Naive thymus-derived CD4-positive, alpha-beta T cell (primary cell): Measurements from ENCODE around the gene ANGPTL5. TPM values are rescaled to one million over a fixed set of nuclear protein-coding genes. Genes with fewer than 3 reads are reported as not detected.
A peak's percentile ranks its signal among the peaks of the same experiment; 100 is the strongest.
"Not testable (repeated sequence)": the region's sequence is repeated elsewhere in the genome, so short reads cannot be mapped to it uniquely, and the experiment has no call there.

ENCODE experiments used
- ATAC-seq: fragments of 150-1000 bp; cut with Tn5 transposase; 2 replicates; pipeline ENCODE4 v1.10.0; 2021; ENCODE audit warnings: mild to moderate bottlenecking, moderate library complexity
- CTCF ChIA-PET: fragments of 350-600 bp; sonication (Branson Sonifier 250); formaldehyde crosslinking; loops from one replicate; lab custom pipeline; 2021; ENCODE audit warnings: antibody characterized with exemption; lab: Charles Lee
- POLR2A ChIA-PET: fragments of 350-600 bp; sonication (Branson Sonifier 250); formaldehyde crosslinking; loops from one replicate; lab custom pipeline; 2021; ENCODE audit warnings: antibody characterized with exemption, inconsistent platforms; lab: Charles Lee
- DNase-seq, 9 donors: peaks; one replicate each; pipeline versions ENCODE4 v3.0.0 to v3.0.0-alpha.2; 2020 to 2022; ENCODE audit warnings: mixed read lengths in 1 of 9
- H3K27ac ChIP-seq: one replicate; pipeline ENCODE4 v1.7.0; 2013; ENCODE audit warnings: mild to moderate bottlenecking, low read depth, low read length, moderate library complexity
- H3K27me3 ChIP-seq, 2 donors: one replicate each; pipeline ENCODE4 v1.7.0; 2013; ENCODE audit warnings: low read length in 2 of 2, mild to moderate bottlenecking in 2 of 2, moderate library complexity in 2 of 2; ENCODE audit not compliant: control insufficient read depth in 2 of 2, insufficient read depth in 2 of 2
- H3K36me3 ChIP-seq, 3 experiments: 1 replicate in 2 of 3; 2 replicates in 1 of 3; pipeline ENCODE4 v1.7.0; 2013; ENCODE audit warnings: low read length in 3 of 3, mild to moderate bottlenecking in 3 of 3, moderate library complexity in 1 of 3; ENCODE audit not compliant: insufficient read depth in 3 of 3, control insufficient read depth in 2 of 3
- H3K4me1 ChIP-seq, 2 donors: one replicate each; pipeline ENCODE4 v1.7.0; 2013; ENCODE audit warnings: low read length in 2 of 2, mild to moderate bottlenecking in 2 of 2, moderate library complexity in 1 of 2; ENCODE audit not compliant: control insufficient read depth in 2 of 2, insufficient read depth in 2 of 2
- H3K4me3 ChIP-seq: 2 replicates; pipeline ENCODE4 v1.7.0; 2013; ENCODE audit warnings: mild to moderate bottlenecking, low read length
- H3K9me3 ChIP-seq, 3 experiments: 1 replicate in 2 of 3; 2 replicates in 1 of 3; pipeline ENCODE4 v1.7.0; 2013; ENCODE audit warnings: low read length in 3 of 3; ENCODE audit not compliant: control insufficient read depth in 2 of 3
- H3K27ac Mint-ChIP-seq, 9 donors: one replicate each; pipeline ENCODE4 v1.8.0; 2020 to 2022; ENCODE audit warnings: mixed read lengths in 9 of 9, mild to moderate bottlenecking in 8 of 9, moderate library complexity in 5 of 9, inconsistent platforms in 2 of 9
- H3K27me3 Mint-ChIP-seq, 5 donors: one replicate each; pipeline ENCODE4 v1.8.0; 2021 to 2022; ENCODE audit warnings: mixed read lengths in 5 of 5, mild to moderate bottlenecking in 1 of 5
- H3K36me3 Mint-ChIP-seq, 5 donors: one replicate each; pipeline ENCODE4 v1.8.0; 2020 to 2022; ENCODE audit warnings: mixed read lengths in 5 of 5, mild to moderate bottlenecking in 3 of 5, inconsistent platforms in 1 of 5
- H3K4me1 Mint-ChIP-seq, 7 donors: one replicate each; pipeline ENCODE4 v1.8.0; 2020 to 2022; ENCODE audit warnings: mixed read lengths in 7 of 7, mild to moderate bottlenecking in 3 of 7, inconsistent platforms in 1 of 7
- H3K4me3 Mint-ChIP-seq, 10 donors: one replicate each; pipeline ENCODE4 v1.8.0; 2020 to 2022; ENCODE audit warnings: mild to moderate bottlenecking in 10 of 10, mixed read lengths in 10 of 10, moderate library complexity in 6 of 10, inconsistent platforms in 2 of 10
- H3K9me3 Mint-ChIP-seq, 11 donors: one replicate each; pipeline ENCODE4 v1.8.0; 2020 to 2022; ENCODE audit warnings: mixed read lengths in 11 of 11, mild to moderate bottlenecking in 4 of 11, inconsistent platforms in 1 of 11, moderate library complexity in 1 of 11
- intact Hi-C, 2 donors: fragments of 100-400 bp; cut with micrococcal nuclease; formaldehyde crosslinking; loops; one replicate each; pipeline ENCODE4 v1.15.1; 2023
- polyA plus RNA-seq, 2 donors: library from polyadenylated mRNA; unstranded; fragments of 300-500 nt; fragmentation: Illumina TruSeq; gene quantifications; one replicate each; pipeline ENCODE4 v1.2.3, GENCODE V29; 2021
- total RNA-seq, 6 experiments: library from RNA in 5 of 6; stranded (reverse) in 5 of 6; gene quantifications; 1 replicate in 5 of 6; 2 replicates in 1 of 6; pipeline ENCODE4 v1.2.3 and lab custom pipeline; 2021 to 2026

Gene ANGPTL5
- not detected for total RNA-seq
- polyA plus RNA-seq: not detected
- total RNA-seq (lab: John Stamatoyannopoulos, UW): not detected

DNA sequence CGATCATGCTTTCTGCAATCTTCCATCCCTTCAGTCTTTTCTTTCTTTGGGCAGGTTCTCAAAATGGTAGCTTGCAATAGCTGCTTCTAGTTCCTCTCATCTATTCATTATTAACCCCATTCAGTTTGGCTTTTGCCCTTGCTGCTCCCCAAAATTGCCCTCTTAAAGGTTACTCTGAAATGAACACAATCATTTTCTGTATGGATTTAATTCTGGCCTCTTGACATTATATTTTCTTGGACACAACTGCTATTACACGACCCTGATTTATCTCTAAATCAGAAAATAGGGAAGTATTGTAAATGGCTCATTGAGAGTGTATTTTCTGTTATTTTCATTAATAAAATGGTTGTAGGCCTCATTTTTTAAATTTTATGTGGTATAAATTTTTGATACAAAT lies at the start of gene ANGPTL5:
Gene ANGPTL5, minus strand, starts transcription at position 101 of the 400 bp plus-strand sequence. CDS start 8,613 bp downstream, outside the sequence.
- H3K4me1 Mint-ChIP-seq: peaks cover 18 to 30% (median 26%) of the 10 kb centered on the region in 7 donors
- peak within 1 kb of the TSS; percentile 79 to 95 (median 89) for H3K27ac Mint-ChIP-seq
- ChIA-PET POLR2A (no interaction called here), CTCF (no interaction called here)
- Histone ChIP-seq H3K4me3 (peak within 1 kb of the TSS; percentile 78), H3K27ac (peak within 1 kb of the TSS; percentile 68), H3K4me1 (peaks cover 10 to 13% of the 10 kb centered on the region in 2 donors), H3K36me3 (no peaks in the 10 kb centered on the region), H3K27me3 (no peaks in the 10 kb centered on the region), H3K9me3 (no peaks in the 10 kb centered on the region)
- H3K27me3 Mint-ChIP-seq: peaks cover 0 to 6% (median 0%) of the 10 kb centered on the region in 5 donors
- peak within 1 kb of the TSS; percentile 90 to 97 (median 94) for H3K4me3 Mint-ChIP-seq
- no peak for DNase-seq
- intact Hi-C loops: loop anchor here (5.0 kb wide), 2 partner anchors 1176 to 1191 kb away; partner anchors contain the start of genes DCUN1D5 (in 2 of the 2) and DYNC2H1 (in 1 of the 2)
- H3K9me3 Mint-ChIP-seq: no peaks in the 10 kb centered on the region
- H3K36me3 Mint-ChIP-seq: no peaks in the 10 kb centered on the region
- ATAC-seq: no peak

DNA sequence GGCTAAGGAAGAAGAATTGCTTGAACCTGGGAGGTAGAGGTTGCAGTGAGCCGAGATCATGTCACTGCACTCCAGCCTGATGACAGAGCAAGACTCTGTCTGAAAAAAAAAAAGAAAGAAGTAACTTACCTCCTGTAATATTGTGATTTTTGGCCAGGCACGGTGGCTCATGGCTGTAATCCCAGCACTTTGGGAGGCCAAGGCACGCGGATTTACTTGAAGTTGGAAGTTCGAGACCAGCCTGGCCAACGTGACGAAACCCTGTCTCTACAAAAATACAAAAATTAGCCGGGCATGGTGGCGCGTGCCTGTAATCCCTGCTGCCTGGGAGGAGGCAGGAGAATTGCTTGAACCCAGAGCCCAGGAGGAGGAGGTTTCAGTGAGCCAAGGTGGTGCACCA lies 47.9 kb upstream of the ANGPTL5 start:
- H3K27ac ChIP-seq, H3K27me3 Mint-ChIP-seq, intact Hi-C loops, H3K27ac Mint-ChIP-seq, H3K4me1 Mint-ChIP-seq, ATAC-seq, H3K9me3 ChIP-seq, H3K4me3 Mint-ChIP-seq, H3K4me3 ChIP-seq, H3K9me3 Mint-ChIP-seq, POLR2A ChIA-PET, H3K36me3 ChIP-seq, H3K4me1 ChIP-seq, CTCF ChIA-PET, H3K27me3 ChIP-seq, DNase-seq: not testable (repeated sequence)
- H3K36me3 Mint-ChIP-seq: peaks cover 0 to 37% (median 22%) of the 10 kb centered on the region in 5 donors

DNA sequence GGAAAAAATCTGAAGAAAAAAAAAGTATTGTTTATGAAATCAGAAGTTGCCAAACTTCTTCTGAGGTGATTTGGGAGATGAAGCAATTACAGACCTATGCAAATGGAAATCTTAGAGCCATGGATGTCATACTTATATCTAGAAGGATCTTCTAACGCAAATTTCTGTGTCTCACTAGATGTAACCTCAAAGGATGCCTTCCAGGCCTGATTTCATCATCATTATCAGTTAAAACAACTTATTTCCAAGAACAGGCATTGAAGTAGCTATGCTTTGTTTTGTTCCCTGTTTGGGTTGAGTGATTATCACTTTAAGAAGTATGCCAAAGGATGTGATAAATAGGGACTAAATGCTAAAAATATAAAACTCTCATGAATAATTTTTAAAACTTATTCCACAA lies 43.9 kb upstream of the ANGPTL5 start:
- Mint-ChIP-seq H3K27ac (no peak overlapping the region), H3K9me3 (peaks cover 0 to 2% (median 0%) of the 10 kb centered on the region in 11 donors), H3K4me1 (no peaks in the 10 kb centered on the region), H3K36me3 (peaks cover 0 to 57% (median 35%) of the 10 kb centered on the region in 5 donors), H3K27me3 (no peaks in the 10 kb centered on the region), H3K4me3 (no peak overlapping the region)
- no peaks in the 10 kb centered on the region for H3K9me3 ChIP-seq
- H3K4me3 ChIP-seq: no peak overlapping the region
- ATAC-seq (no peak), DNase-seq (no peak)
- H3K27ac ChIP-seq: no peak overlapping the region
- POLR2A ChIA-PET: no interaction called here
- H3K36me3 ChIP-seq: no peaks in the 10 kb centered on the region
- H3K27me3 ChIP-seq: no peaks in the 10 kb centered on the region
- intact Hi-C loops: no loop called here
- CTCF ChIA-PET: no interaction called here
- no peaks in the 10 kb centered on the region for H3K4me1 ChIP-seq

DNA sequence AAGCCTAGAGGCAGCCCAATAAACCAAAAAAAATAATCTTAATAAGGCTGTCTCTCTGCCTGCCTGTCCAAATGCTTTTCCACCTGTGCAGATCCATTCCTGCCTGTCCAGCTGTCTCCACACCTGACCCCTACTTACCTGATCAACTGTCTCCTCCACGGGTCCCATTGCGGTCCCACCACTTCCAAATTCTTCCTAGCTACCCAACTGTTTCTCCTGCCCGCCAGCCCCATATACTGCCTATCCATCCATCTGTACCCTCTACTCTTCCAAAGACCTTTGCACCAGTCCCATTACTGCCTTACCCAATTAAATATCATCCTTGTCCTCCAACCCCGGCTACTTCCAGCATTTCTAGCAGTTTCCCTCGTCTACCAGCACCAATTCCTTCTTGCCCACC lies 39.4 kb upstream of the ANGPTL5 start:
- Mint-ChIP-seq H3K4me1 (no peaks in the 10 kb centered on the region), H3K27ac (no peak overlapping the region), H3K36me3 (peaks cover 0 to 46% (median 29%) of the 10 kb centered on the region in 5 donors), H3K9me3 (peaks cover 0 to 2% (median 0%) of the 10 kb centered on the region in 11 donors), H3K4me3 (no peak overlapping the region), H3K27me3 (no peaks in the 10 kb centered on the region)
- ATAC-seq (no peak), DNase-seq (no peak)
- Histone ChIP-seq H3K27ac (no peak overlapping the region), H3K4me1 (no peaks in the 10 kb centered on the region), H3K36me3 (no peaks in the 10 kb centered on the region), H3K9me3 (no peaks in the 10 kb centered on the region), H3K27me3 (no peaks in the 10 kb centered on the region), H3K4me3 (no peak overlapping the region)
- POLR2A ChIA-PET: no interaction called here
- intact Hi-C loops: no loop called here
- CTCF ChIA-PET: no interaction called here

DNA sequence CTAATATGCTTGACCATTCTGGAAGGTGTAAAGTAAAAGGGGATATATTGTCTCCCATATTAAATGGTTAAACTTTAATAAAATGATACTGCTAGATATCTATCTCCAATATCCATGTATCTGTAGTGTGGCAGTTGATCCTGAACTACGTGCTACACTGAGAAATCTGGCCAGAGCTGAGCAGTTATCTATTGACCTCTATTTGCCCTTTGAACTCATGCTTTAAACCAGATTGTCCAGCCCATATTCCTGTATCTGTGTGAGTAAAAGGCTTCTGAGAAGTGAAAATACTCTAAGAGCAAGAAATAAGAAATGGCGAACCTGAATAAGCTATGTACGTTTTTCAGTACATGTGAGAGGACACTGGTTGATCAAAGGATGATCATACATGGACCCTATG lies 39.0 kb upstream of the ANGPTL5 start:
- Mint-ChIP-seq H3K27me3 (no peaks in the 10 kb centered on the region), H3K4me1 (no peaks in the 10 kb centered on the region), H3K9me3 (peaks cover 0 to 2% (median 0%) of the 10 kb centered on the region in 11 donors), H3K27ac (no peak overlapping the region), H3K36me3 (peaks cover 0 to 45% (median 29%) of the 10 kb centered on the region in 5 donors), H3K4me3 (no peak overlapping the region)
- Histone ChIP-seq H3K9me3 (no peaks in the 10 kb centered on the region), H3K27me3 (no peaks in the 10 kb centered on the region), H3K4me1 (no peaks in the 10 kb centered on the region), H3K4me3 (no peak overlapping the region), H3K27ac (no peak overlapping the region), H3K36me3 (no peaks in the 10 kb centered on the region)
- POLR2A ChIA-PET: no interaction called here
- DNase-seq (no peak), ATAC-seq (no peak)
- intact Hi-C loops: no loop called here
- CTCF ChIA-PET: no interaction called here

DNA sequence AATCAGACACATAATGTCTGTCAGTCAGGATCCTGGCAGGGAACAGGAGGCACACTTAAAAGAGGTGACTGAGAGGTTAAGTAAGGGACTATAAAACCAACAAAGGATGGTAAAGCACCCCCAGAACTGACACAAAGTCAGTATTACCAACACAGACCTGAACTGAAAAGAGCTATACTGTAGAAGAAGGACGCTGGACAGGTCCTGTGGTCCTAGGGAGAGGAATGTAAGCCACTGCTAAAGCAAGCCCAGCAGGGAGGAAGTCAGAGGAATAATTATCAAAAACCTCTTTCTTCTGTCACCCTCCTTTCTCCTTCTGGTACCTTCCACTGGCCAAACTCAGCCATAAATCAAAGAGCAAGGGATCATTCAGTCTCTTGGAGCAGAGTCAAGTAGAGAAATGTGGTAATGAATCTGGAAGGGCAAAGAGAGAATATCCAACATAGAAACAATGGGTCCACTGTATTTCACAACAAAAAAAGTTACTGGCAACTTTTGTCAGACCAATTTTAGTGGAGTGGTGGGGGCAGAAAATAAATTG lies 33.4 kb upstream of the ANGPTL5 start:
- DNase-seq (no peak), ATAC-seq (no peak)
- H3K4me3 ChIP-seq: no peak overlapping the region
- H3K4me1 ChIP-seq: no peaks in the 10 kb centered on the region
- H3K27me3 ChIP-seq: no peaks in the 10 kb centered on the region
- Mint-ChIP-seq H3K4me3 (no peak overlapping the region), H3K27me3 (no peaks in the 10 kb centered on the region), H3K36me3 (peaks cover 0 to 21% (median 9%) of the 10 kb centered on the region in 5 donors), H3K27ac (no peak overlapping the region), H3K4me1 (no peaks in the 10 kb centered on the region), H3K9me3 (no peaks in the 10 kb centered on the region)
- intact Hi-C loops: no loop called here
- no peaks in the 10 kb centered on the region for H3K9me3 ChIP-seq
- H3K36me3 ChIP-seq: no peaks in the 10 kb centered on the region
- no peak overlapping the region for H3K27ac ChIP-seq
- ChIA-PET POLR2A (no interaction called here), CTCF (no interaction called here)

DNA sequence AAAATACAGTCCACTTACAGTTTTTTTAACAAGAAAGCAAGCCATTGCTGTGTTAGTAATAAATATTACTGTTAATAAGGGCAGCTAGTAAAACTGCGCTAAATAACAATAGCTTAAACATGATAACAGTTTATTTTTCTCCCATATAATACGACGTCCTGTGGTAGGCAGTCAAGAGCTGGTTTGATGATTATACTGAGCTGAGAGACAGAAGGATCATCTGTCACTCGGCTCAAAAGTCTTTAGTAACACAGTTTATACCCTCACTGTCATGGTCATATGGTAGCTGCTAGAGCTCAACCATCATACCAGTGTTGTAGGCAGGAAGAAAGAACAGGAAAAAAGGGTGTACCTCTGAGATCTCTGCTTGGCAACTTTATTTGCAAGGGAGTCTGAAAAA lies 29.1 kb upstream of the ANGPTL5 start:
- CTCF ChIA-PET: no interaction called here
- intact Hi-C loops: no loop called here
- H3K4me1 Mint-ChIP-seq: no peaks in the 10 kb centered on the region

More for the DNA sequence above, 29.1 kb upstream of the ANGPTL5 start:
- Histone ChIP-seq H3K27me3 (no peaks in the 10 kb centered on the region), H3K27ac (no peak overlapping the region), H3K4me1 (no peaks in the 10 kb centered on the region), H3K9me3 (no peaks in the 10 kb centered on the region), H3K36me3 (no peaks in the 10 kb centered on the region), H3K4me3 (no peak overlapping the region)
- Mint-ChIP-seq H3K9me3 (no peaks in the 10 kb centered on the region), H3K4me3 (no peak overlapping the region), H3K27ac (no peak overlapping the region), H3K27me3 (peaks cover 0 to 5% (median 0%) of the 10 kb centered on the region in 5 donors), H3K36me3 (peaks cover 0 to 24% (median 4%) of the 10 kb centered on the region in 5 donors)
- DNase-seq (no peak), ATAC-seq (no peak)
- POLR2A ChIA-PET: no interaction called here
